Effector memory CD8-positive, alpha-beta T cell (primary cell): ENCODE results near the gene CISD1.

Experiments
- ATAC-seq: fragments of 150-1000 bp; cut with Tn5 transposase; replicated peaks from 2 replicates; pipeline ENCODE4 v1.10.0; 2021; ENCODE audit warnings: mild to moderate bottlenecking, moderate library complexity
- DNase-seq, 3 experiments: peaks; one replicate each; pipeline ENCODE4 v3.0.0; 2021
- H3K27ac Mint-ChIP-seq, 2 donors: one replicate each; pipeline ENCODE4 v1.8.0; 2022; ENCODE audit warnings: mild to moderate bottlenecking in 2 of 2, mixed read lengths in 2 of 2, moderate library complexity in 2 of 2
- H3K27me3 Mint-ChIP-seq, 2 donors: one replicate each; pipeline ENCODE4 v1.8.0; 2022; ENCODE audit warnings: mixed read lengths in 2 of 2
- H3K36me3 Mint-ChIP-seq: one replicate; pipeline ENCODE4 v1.8.0; 2022; ENCODE audit warnings: mild to moderate bottlenecking, moderate library complexity, mixed read lengths; ENCODE audit not compliant: insufficient read depth
- H3K4me1 Mint-ChIP-seq, 2 donors: one replicate each; pipeline ENCODE4 v1.8.0; 2022; ENCODE audit warnings: low read depth in 2 of 2, mixed read lengths in 2 of 2
- H3K4me3 Mint-ChIP-seq, 2 donors: one replicate each; pipeline ENCODE4 v1.8.0; 2022; ENCODE audit warnings: mild to moderate bottlenecking in 2 of 2, mixed read lengths in 2 of 2, moderate library complexity in 2 of 2
- H3K9me3 Mint-ChIP-seq, 2 donors: one replicate each; pipeline ENCODE4 v1.8.0; 2022; ENCODE audit warnings: mixed read lengths in 2 of 2

The CISD1 gene

DNA sequence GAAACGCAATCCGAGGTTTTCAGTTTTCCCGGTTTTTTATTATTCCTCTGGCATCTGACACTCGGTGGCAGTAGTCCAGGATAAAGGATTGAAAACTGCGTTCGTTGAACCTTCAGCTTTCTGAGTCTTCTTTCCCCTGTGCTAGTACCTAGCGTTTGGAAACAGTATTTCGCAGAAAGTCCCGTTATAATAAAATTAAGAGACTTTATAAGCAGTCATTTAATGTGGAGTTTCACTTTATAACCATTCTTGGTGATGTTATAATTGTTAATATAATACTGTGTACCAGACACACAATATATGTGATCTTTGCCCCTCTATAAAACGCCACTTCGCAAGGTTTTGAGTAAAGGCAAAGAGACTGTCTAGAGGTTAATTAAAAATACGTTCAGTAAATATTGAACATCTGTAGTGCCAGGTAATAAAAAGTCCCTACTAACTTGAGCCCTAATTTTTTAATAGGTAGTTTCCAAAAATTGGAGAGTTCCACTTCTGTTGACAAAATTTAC, 874 bp downstream of the CISD1 start:
- Mint-ChIP-seq H3K9me3 (no peaks in the 10 kb centered on the region), H3K27me3 (no peaks in the 10 kb centered on the region), H3K36me3 (peaks cover 31% of the 10 kb centered on the region), H3K27ac (peak overlapping the region; percentile 96 to 99), H3K4me1 (peaks cover 18 to 26% of the 10 kb centered on the region in 2 donors), H3K4me3 (peak overlapping the region; percentile 95 to 97)
- ATAC-seq (no peak), DNase-seq (no peak)

DNA sequence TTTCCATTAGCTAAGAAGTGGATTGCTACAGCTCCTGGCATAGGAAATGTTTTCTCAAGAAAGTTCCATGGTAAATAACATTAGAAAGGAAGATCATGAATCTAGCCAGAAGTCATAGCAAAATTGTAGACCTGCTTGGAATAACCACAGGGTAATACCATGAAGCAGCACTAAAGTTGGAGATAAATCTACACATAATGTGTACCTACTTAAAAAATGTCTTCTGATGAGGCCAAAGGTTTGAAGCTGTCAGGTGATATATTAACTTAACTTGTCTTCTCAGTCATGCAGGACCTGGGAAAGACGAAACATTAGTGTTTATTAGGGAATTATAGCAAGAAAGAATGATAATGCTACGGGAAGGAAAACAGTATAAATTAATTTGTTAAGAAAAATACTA, 6.3 kb downstream of the CISD1 start:
- H3K27ac Mint-ChIP-seq, result no peak overlapping the region
- no peaks in the 10 kb centered on the region for H3K9me3 Mint-ChIP-seq
- ATAC-seq (no peak), DNase-seq (no peak)
- H3K36me3 Mint-ChIP-seq, result peaks cover 8% of the 10 kb centered on the region
- H3K4me3 Mint-ChIP-seq, result no peak overlapping the region
- H3K27me3 Mint-ChIP-seq, result no peaks in the 10 kb centered on the region
- H3K4me1 Mint-ChIP-seq, result peaks cover 4 to 5% of the 10 kb centered on the region in 2 donors

DNA sequence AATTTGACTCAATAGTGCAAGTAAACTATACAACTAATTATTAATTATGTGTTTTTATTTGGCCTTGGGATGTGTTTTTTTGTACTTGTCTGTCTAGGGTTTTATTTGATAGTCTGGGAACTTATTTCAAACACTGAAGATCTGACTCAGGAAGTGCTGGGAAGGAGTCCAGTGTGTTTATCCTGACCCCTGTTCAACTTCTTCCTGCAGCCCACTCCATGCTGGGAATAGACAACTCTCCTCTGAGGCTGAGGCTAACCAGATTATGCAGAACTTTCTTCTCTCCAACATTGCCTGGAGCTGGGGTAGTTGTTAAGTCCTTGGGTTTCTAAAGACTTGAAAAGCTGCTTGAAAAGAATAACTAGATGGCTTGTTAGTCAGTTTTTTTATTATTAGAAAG, 6.9 kb downstream of the CISD1 start:
- ATAC-seq (no peak), DNase-seq (no peak)
- peaks cover 4 to 5% of the 10 kb centered on the region in 2 donors for H3K4me1 Mint-ChIP-seq
- no peaks in the 10 kb centered on the region for H3K9me3 Mint-ChIP-seq
- H3K4me3 Mint-ChIP-seq, result no peak overlapping the region
- H3K36me3 Mint-ChIP-seq, result peaks cover 8% of the 10 kb centered on the region
- H3K27ac Mint-ChIP-seq, result no peak overlapping the region
- H3K27me3 Mint-ChIP-seq, result no peaks in the 10 kb centered on the region

GRCh38 chr10:58278274-58278961, 9.5 kb downstream of the CISD1 start:
- no peaks in the 10 kb centered on the region for H3K9me3 Mint-ChIP-seq
- H3K4me1 Mint-ChIP-seq, result peaks cover 6 to 20% of the 10 kb centered on the region in 2 donors
- no peak overlapping the region for H3K27ac Mint-ChIP-seq
- H3K27me3 Mint-ChIP-seq, result no peaks in the 10 kb centered on the region
- peaks cover 8% of the 10 kb centered on the region for H3K36me3 Mint-ChIP-seq
- no peak for ATAC-seq
- H3K4me3 Mint-ChIP-seq, result no peak overlapping the region
- no peak for DNase-seq

DNA sequence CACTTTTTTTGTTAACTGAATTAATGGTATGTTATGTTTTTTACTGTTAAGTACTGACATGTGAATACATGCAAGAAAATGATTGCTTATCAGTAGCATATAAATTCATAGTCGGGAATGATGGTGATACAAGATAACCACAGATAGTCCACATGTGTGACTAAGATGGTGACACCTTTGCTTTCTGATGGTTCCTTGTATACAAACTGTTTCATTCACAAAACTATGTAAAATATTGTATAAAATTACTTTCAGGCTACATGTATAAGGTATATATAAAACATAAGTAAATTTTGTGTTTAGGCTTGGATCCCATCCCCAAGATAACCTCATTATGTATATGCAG, 10.0 kb downstream of the CISD1 start:
- Mint-ChIP-seq H3K9me3 (no peaks in the 10 kb centered on the region), H3K36me3 (peaks cover 8% of the 10 kb centered on the region), H3K27ac (no peak overlapping the region), H3K4me1 (peaks cover 4 to 20% of the 10 kb centered on the region in 2 donors), H3K4me3 (no peak overlapping the region), H3K27me3 (no peaks in the 10 kb centered on the region)
- DNase-seq, result no peak
- ATAC-seq, result no peak

DNA sequence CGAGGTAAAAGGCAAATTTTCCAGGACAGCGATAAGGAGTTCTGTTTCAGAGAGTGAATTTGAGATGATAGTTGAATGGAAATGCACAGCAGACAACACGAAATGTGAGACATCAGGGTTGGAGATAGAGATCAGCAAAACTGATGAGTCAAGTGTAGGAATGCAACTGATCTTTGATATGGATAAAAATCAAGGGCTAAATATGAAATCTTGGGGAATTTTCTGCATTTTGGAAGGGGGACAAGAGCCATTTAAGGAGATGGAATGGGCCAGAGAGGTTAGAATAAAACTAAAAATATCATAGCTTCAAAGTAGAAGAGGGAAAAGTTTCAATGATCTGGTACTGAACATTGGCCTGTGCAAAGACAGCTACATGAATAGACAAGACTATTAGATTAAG, 11.5 kb downstream of the CISD1 start:
- DNase-seq (no peak), ATAC-seq (no peak)
- Mint-ChIP-seq H3K4me1 (peaks cover 4 to 17% of the 10 kb centered on the region in 2 donors), H3K27me3 (no peaks in the 10 kb centered on the region), H3K9me3 (no peaks in the 10 kb centered on the region), H3K4me3 (no peak overlapping the region), H3K36me3 (peaks cover 8% of the 10 kb centered on the region), H3K27ac (peak overlapping the region in 1 of 2 donors; percentile 11)

GRCh38 chr10:58281092-58281752, 12.3 kb downstream of the CISD1 start:
- peak overlapping the region in 1 of 2 donors; percentile 61 for H3K27ac Mint-ChIP-seq
- H3K36me3 Mint-ChIP-seq, result peaks cover 8% of the 10 kb centered on the region
- H3K27me3 Mint-ChIP-seq, result no peaks in the 10 kb centered on the region
- H3K9me3 Mint-ChIP-seq, result no peaks in the 10 kb centered on the region
- ATAC-seq (no peak), DNase-seq (no peak)
- peaks cover 4 to 16% of the 10 kb centered on the region in 2 donors for H3K4me1 Mint-ChIP-seq
- H3K4me3 Mint-ChIP-seq, result no peak overlapping the region

DNA sequence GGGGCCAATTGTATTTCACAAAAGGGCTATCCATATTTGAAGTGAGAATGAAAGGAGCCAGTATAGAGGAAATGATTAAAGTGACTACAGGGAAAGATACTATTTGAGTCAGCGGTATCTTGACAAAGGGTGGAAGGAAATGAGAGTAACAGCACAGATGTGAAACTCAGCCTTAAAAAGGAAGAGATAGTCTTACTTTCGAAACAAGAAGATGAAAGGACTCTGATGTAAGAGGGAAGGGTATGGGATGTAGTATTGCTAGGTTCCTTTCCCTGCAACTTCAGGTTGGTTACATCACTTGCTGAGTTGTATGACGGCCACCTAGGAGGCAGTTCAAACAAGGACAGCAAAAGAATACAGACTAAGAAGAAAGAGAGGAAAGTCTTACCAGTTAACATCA, 13.7 kb downstream of the CISD1 start:
- peak overlapping the region in 1 of 2 donors; percentile 79 for H3K27ac Mint-ChIP-seq
- H3K9me3 Mint-ChIP-seq, result no peaks in the 10 kb centered on the region
- peaks cover 4 to 16% of the 10 kb centered on the region in 2 donors for H3K4me1 Mint-ChIP-seq
- H3K27me3 Mint-ChIP-seq, result no peaks in the 10 kb centered on the region
- peak overlapping the region; percentile 42 to 53 for H3K4me3 Mint-ChIP-seq
- DNase-seq (no peak), ATAC-seq (peak; percentile 70)
- peaks cover 4% of the 10 kb centered on the region for H3K36me3 Mint-ChIP-seq

GRCh38 chr10:58291538-58292174, 22.7 kb downstream of the CISD1 start:
- peaks cover 0 to 2% of the 10 kb centered on the region in 2 donors for H3K4me1 Mint-ChIP-seq
- DNase-seq (peak; percentile 20 to 25 (median 25)), ATAC-seq (peak; percentile 74)
- no peak overlapping the region for H3K27ac Mint-ChIP-seq
- no peaks in the 10 kb centered on the region for H3K36me3 Mint-ChIP-seq
- H3K4me3 Mint-ChIP-seq, result no peak overlapping the region
- no peaks in the 10 kb centered on the region for H3K9me3 Mint-ChIP-seq
- H3K27me3 Mint-ChIP-seq, result no peaks in the 10 kb centered on the region

DNA sequence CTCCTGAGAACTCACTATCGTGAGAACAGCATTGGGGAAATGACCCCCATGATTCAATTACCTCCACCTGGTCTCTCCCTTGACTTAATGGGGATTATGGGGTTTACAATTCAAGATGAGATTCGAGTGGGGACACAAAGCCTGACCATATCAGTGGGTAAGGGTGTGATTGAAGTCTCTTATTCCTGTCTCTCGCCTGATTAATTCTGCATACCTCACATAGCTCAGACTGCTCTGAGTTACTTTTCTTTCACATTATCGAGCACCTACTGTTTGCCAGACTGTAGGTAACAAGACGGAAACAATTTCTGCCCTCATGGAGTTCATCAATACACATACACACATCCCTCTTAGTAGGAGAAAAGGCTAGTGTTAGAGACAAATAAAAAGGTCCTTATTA, 25.0 kb downstream of the CISD1 start:
- no peak for DNase-seq
- Mint-ChIP-seq H3K36me3 (no peaks in the 10 kb centered on the region), H3K27me3 (no peaks in the 10 kb centered on the region), H3K4me1 (peaks cover 0 to 2% of the 10 kb centered on the region in 2 donors), H3K27ac (no peak overlapping the region), H3K4me3 (no peak overlapping the region), H3K9me3 (no peaks in the 10 kb centered on the region)
- no peak for ATAC-seq

GRCh38 chr10:58299580-58299979, 30.6 kb downstream of the CISD1 start:
- H3K36me3 Mint-ChIP-seq, result no peaks in the 10 kb centered on the region
- DNase-seq, result peak; percentile 46 to 51 (median 47)

DNA sequence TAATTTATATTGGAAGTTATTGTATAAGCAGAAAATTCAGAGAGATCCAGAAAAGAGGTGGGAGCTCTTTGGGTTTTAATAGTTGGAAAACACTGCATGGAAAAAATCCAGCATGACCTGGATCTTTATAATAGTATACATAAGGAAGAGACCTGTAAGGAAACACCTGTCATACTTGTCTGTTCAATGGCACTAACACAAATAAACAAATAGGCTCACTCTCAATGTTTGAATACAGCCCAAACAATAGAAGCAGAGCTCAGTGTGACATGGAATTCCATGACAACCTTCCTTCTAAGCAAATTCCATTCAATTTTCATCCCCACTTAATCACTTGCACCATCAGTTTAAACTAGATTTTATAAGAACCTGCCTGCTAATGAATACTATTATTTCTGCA, 31.7 kb downstream of the CISD1 start:
- Mint-ChIP-seq H3K9me3 (no peaks in the 10 kb centered on the region), H3K27me3 (peaks cover under 1 to 25% of the 10 kb centered on the region in 2 donors), H3K36me3 (no peaks in the 10 kb centered on the region), H3K27ac (no peak overlapping the region), H3K4me1 (no peaks in the 10 kb centered on the region), H3K4me3 (no peak overlapping the region)
- ATAC-seq (no peak), DNase-seq (no peak)

More at GRCh38 chr10:58299580-58299979, 30.6 kb downstream of the CISD1 start:
- Mint-ChIP-seq H3K9me3 (no peaks in the 10 kb centered on the region), H3K27me3 (peaks cover 0 to 24% of the 10 kb centered on the region in 2 donors), H3K4me1 (no peaks in the 10 kb centered on the region), H3K27ac (no peak overlapping the region), H3K4me3 (no peak overlapping the region)
- peak; percentile 85 for ATAC-seq

DNA sequence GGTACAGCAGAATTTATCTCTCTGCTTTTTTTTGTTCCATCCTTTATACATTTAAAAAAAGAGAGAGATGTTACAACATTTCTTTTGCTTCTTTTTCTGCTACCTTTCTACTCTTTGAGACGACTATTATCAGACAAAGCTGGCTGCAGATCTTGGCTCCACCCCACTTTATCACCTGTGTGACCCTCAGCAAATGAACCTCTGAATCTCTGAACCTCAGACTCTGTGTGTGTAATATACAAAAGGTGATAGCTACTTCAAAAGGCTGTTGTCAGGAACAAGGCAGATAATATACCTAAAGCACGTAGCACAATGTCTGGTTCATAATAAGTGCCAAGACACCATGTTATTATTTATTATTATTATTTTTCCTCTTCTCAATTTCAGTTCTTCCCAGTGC, 33.3 kb downstream of the CISD1 start:
- no peak overlapping the region for H3K27ac Mint-ChIP-seq
- no peaks in the 10 kb centered on the region for H3K9me3 Mint-ChIP-seq
- no peak for DNase-seq
- H3K36me3 Mint-ChIP-seq, result no peaks in the 10 kb centered on the region
- no peaks in the 10 kb centered on the region for H3K4me1 Mint-ChIP-seq
- H3K4me3 Mint-ChIP-seq, result no peak overlapping the region
- no peak for ATAC-seq
- peaks cover 7 to 41% of the 10 kb centered on the region in 2 donors for H3K27me3 Mint-ChIP-seq
